HG03565 (cell line): ENCODE measurements around the gene PRPSAP2.
"Not testable (repeated sequence)": the region's sequence is repeated elsewhere in the genome, so short reads cannot be mapped to it uniquely, and the experiment has no call there.

Experiments
- ATAC-seq: cut with Tn5 transposase; IDR thresholded peaks from one replicate; pipeline ENCODE4 v1.9.1; 2021; ENCODE audit warnings: mild to moderate bottlenecking, moderate library complexity; ENCODE audit not compliant: unreplicated experiment

The PRPSAP2 gene

GRCh38 chr17:18888766-18889290, 30.9 kb downstream of the PRPSAP2 start:
- ATAC-seq = no peak

- no peak for ATAC-seq
These were observed 31.7 kb downstream of the PRPSAP2 start for GRCh38 chr17:18889658-18890057.

GRCh38 chr17:18891541-18891940, 33.6 kb downstream of the PRPSAP2 start:
- no peak for ATAC-seq

GRCh38 chr17:18896146-18896545, 38.2 kb downstream of the PRPSAP2 start:
- no peak for ATAC-seq

- ATAC-seq = no peak
These were observed 39.0 kb downstream of the PRPSAP2 start for GRCh38 chr17:18896947-18897346.

- no peak for ATAC-seq
These were observed 46.6 kb downstream of the PRPSAP2 start for GRCh38 chr17:18904482-18904881.

- ATAC-seq = no peak
These were observed 47.3 kb downstream of the PRPSAP2 start for GRCh38 chr17:18905226-18905625.

GRCh38 chr17:18910326-18910725, 52.4 kb downstream of the PRPSAP2 start:
- no peak for ATAC-seq

GRCh38 chr17:18910881-18911280, 53.0 kb downstream of the PRPSAP2 start:
- no peak for ATAC-seq

GRCh38 chr17:18916816-18917500, 59.0 kb downstream of the PRPSAP2 start:
- no peak for ATAC-seq

GRCh38 chr17:18917506-18918032, 59.6 kb downstream of the PRPSAP2 start:
- ATAC-seq = no peak

- no peak for ATAC-seq
These were observed 62.0 kb downstream of the PRPSAP2 start for GRCh38 chr17:18919963-18920362.

GRCh38 chr17:18920911-18921441, 63.0 kb downstream of the PRPSAP2 start:
- no peak for ATAC-seq

- peak; percentile 4 for ATAC-seq
These were observed 63.6 kb downstream of the PRPSAP2 start for GRCh38 chr17:18921485-18921884.

GRCh38 chr17:18921912-18922451, 64.1 kb downstream of the PRPSAP2 start:
- ATAC-seq = peak; percentile 57

GRCh38 chr17:18922596-18922995, 64.7 kb downstream of the PRPSAP2 start:
- not testable (repeated sequence) for ATAC-seq

- no peak for ATAC-seq
These were observed 67.3 kb downstream of the PRPSAP2 start for GRCh38 chr17:18925187-18925586.

- no peak for ATAC-seq
These were observed 70.7 kb downstream of the PRPSAP2 start for GRCh38 chr17:18928628-18929125.

GRCh38 chr17:18932360-18933055, 74.6 kb downstream of the PRPSAP2 start:
- no peak for ATAC-seq

GRCh38 chr17:18933102-18934058, 75.4 kb downstream of the PRPSAP2 start:
- ATAC-seq = no peak
